NCI-H2081 treated with DMSO at 0.1 percent for 48 hours (cell line): ENCODE results near the gene IPCEF1.
"Not testable (repeated sequence)": the region's sequence is repeated elsewhere in the genome, so short reads cannot be mapped to it uniquely, and the experiment has no call there.

Experiments used
- DNase-seq: peaks from one replicate; lab custom pipeline; 2025; lab: John Stamatoyannopoulos, UW

Gene IPCEF1

GRCh38 chr6:154371281-154371680 lies 14.7 kb upstream of the IPCEF1 start:
- DNase-seq, result no peak

GRCh38 chr6:154370545-154370944 lies 13.9 kb upstream of the IPCEF1 start:
- no peak for DNase-seq

GRCh38 chr6:154367839-154368695 lies 11.5 kb upstream of the IPCEF1 start:
- no peak for DNase-seq

- DNase-seq, result no peak
Measured at GRCh38 chr6:154367336-154367735, 10.7 kb upstream of the IPCEF1 start.

- DNase-seq, result no peak
Measured at GRCh38 chr6:154363821-154364220, 7.2 kb upstream of the IPCEF1 start.

- DNase-seq, result no peak
Measured at GRCh38 chr6:154361476-154361875, 4.9 kb upstream of the IPCEF1 start.

- DNase-seq, result no peak
Measured at GRCh38 chr6:154360476-154360875, 3.9 kb upstream of the IPCEF1 start.

- DNase-seq, result no peak
Measured at GRCh38 chr6:154359679-154360078, 3.1 kb upstream of the IPCEF1 start.

- no peak for DNase-seq
Measured at GRCh38 chr6:154359161-154359574, 2.6 kb upstream of the IPCEF1 start.

- no peak for DNase-seq
Measured at GRCh38 chr6:154358019-154358545, 1.5 kb upstream of the IPCEF1 start.

- no peak for DNase-seq
Measured at GRCh38 chr6:154356113-154356512, 490 bp downstream of the IPCEF1 start.

GRCh38 chr6:154354265-154354777 lies 2.3 kb downstream of the IPCEF1 start:
- DNase-seq, result no peak

GRCh38 chr6:154353626-154354025 lies 3.0 kb downstream of the IPCEF1 start:
- DNase-seq, result no peak

GRCh38 chr6:154352898-154353585 lies 3.6 kb downstream of the IPCEF1 start:
- DNase-seq, result no peak

GRCh38 chr6:154350293-154350692 lies 6.3 kb downstream of the IPCEF1 start:
- DNase-seq, result no peak

GRCh38 chr6:154347981-154348380 lies 8.6 kb downstream of the IPCEF1 start:
- DNase-seq, result no peak

GRCh38 chr6:154345811-154346210 lies 10.8 kb downstream of the IPCEF1 start:
- DNase-seq, result no peak

GRCh38 chr6:154343473-154344308 lies 12.9 kb downstream of the IPCEF1 start:
- no peak for DNase-seq

GRCh38 chr6:154341871-154342270 lies 14.7 kb downstream of the IPCEF1 start:
- DNase-seq, result no peak

- DNase-seq, result no peak
Measured at GRCh38 chr6:154341336-154341735, 15.3 kb downstream of the IPCEF1 start.

GRCh38 chr6:154337406-154338005 lies 19.1 kb downstream of the IPCEF1 start:
- no peak for DNase-seq

GRCh38 chr6:154334147-154334546 lies 22.5 kb downstream of the IPCEF1 start:
- not testable (repeated sequence) for DNase-seq
